Endodermal cell (in vitro differentiated cells): ENCODE results near the gene TTN. TPM values are rescaled to one million over a fixed set of nuclear protein-coding genes. Genes with fewer than 3 reads are reported as not detected.

ENCODE experiments used
- DNase-seq: peaks from one replicate; pipeline ENCODE4 v3.0.0-alpha.2; 2017
- H3K27ac ChIP-seq: 2 replicates; pipeline ENCODE4 v1.5.1; 2013; ENCODE audit warnings: mild to moderate bottlenecking, low read depth, low read length, moderate library complexity
- H3K27me3 ChIP-seq: 2 replicates; pipeline ENCODE4 v1.6.1; 2013; ENCODE audit warnings: mild to moderate bottlenecking, low read length, moderate library complexity; ENCODE audit not compliant: insufficient read depth, control insufficient read depth, poor library complexity, severe bottlenecking
- H3K36me3 ChIP-seq: 2 replicates; pipeline ENCODE4 v1.7.0; 2013; ENCODE audit warnings: mild to moderate bottlenecking, low read length, moderate library complexity; ENCODE audit not compliant: control insufficient read depth, insufficient read depth
- H3K4me1 ChIP-seq: one replicate; pipeline ENCODE4 v1.7.0; 2013; ENCODE audit warnings: low read length; ENCODE audit not compliant: control insufficient read depth, insufficient read depth
- H3K4me3 ChIP-seq: 2 replicates; pipeline ENCODE4 v1.5.1; 2013; ENCODE audit warnings: mild to moderate bottlenecking, low read length, moderate library complexity
- H3K9ac ChIP-seq: 2 replicates; pipeline ENCODE4 v1.6.1; 2013; ENCODE audit warnings: mild to moderate bottlenecking, low read length, moderate library complexity; ENCODE audit not compliant: poor library complexity, severe bottlenecking; ENCODE audit errors: extremely low read depth
- H3K9me3 ChIP-seq: 2 replicates; pipeline ENCODE4 v1.6.1; 2013; ENCODE audit warnings: mild to moderate bottlenecking, low read length, moderate library complexity; ENCODE audit not compliant: control insufficient read depth
- H3K27ac Mint-ChIP-seq: 2 replicates; pipeline ENCODE4 v1.8.0; 2020; ENCODE audit warnings: mixed read lengths
- H3K27me3 Mint-ChIP-seq: 2 replicates; pipeline ENCODE4 v1.8.0; 2021; ENCODE audit warnings: mild to moderate bottlenecking, mixed read lengths; ENCODE audit not compliant: insufficient read depth
- H3K36me3 Mint-ChIP-seq: 2 replicates; pipeline ENCODE4 v1.8.0; 2020; ENCODE audit warnings: low read depth, mixed read lengths
- H3K4me1 Mint-ChIP-seq: 2 replicates; pipeline ENCODE4 v1.8.0; 2020; ENCODE audit warnings: mixed read lengths
- H3K4me3 Mint-ChIP-seq: 2 replicates; pipeline ENCODE4 v1.8.0; 2020; ENCODE audit warnings: mild to moderate bottlenecking, moderate library complexity, mixed read lengths
- H3K9me3 Mint-ChIP-seq: 2 replicates; pipeline ENCODE4 v1.8.0; 2020; ENCODE audit warnings: mild to moderate bottlenecking, mixed read lengths
- CTCF ChIP-seq: fragments of 200-600 bp; sonication (generic); conservative IDR thresholded peaks from 2 replicates; pipeline ENCODE4 v1.5.0; 2021; ENCODE audit warnings: antibody characterized with exemption, mild to moderate bottlenecking
- WGBS, 2 experiments: methylation state at CpG; one replicate each; pipeline versions ENCODE4 v1.1.5 to v1.1.7; 2013; ENCODE audit warnings: missing lambda C conversion rate in 2 of 2, mixed read lengths in 1 of 2; ENCODE audit not compliant: insufficient coverage in 1 of 2, insufficient read length in 1 of 2; 5-methylcytosine and 5-hydroxymethylcytosine counted together
- total RNA-seq, 2 donors: library from RNA; stranded (reverse); fragmentation: NEBNext Ultra II Directional in 1 of 2; extraction: Animal tissue kit (Norgen Biotek cat#: 25700) in 1 of 2; gene quantifications; 2 replicates in 1 of 2; 3 replicates in 1 of 2; pipeline ENCODE4 v1.2.1, GENCODE V29; 2021

The TTN gene
- total RNA-seq, 2 donors from 2014 or later: 101 to 118 TPM

- H3K4me1 ChIP-seq: no peaks in the 10 kb centered on the region
- Mint-ChIP-seq H3K27ac (no peak overlapping the region), H3K27me3 (no peaks in the 10 kb centered on the region), H3K36me3 (peaks cover 74% of the 10 kb centered on the region), H3K4me1 (no peaks in the 10 kb centered on the region), H3K4me3 (no peak overlapping the region), H3K9me3 (no peaks in the 10 kb centered on the region)
- no peak overlapping the region for H3K27ac ChIP-seq
- no peak overlapping the region for H3K4me3 ChIP-seq
- H3K27me3 ChIP-seq: no peaks in the 10 kb centered on the region
- DNase-seq: no peak
- no peak overlapping the region for H3K9ac ChIP-seq
- peaks cover 98% of the 10 kb centered on the region for H3K36me3 ChIP-seq
- TF ChIP-seq CTCF: no peak
- no peaks in the 10 kb centered on the region for H3K9me3 ChIP-seq
- 93 to 98% methylated on average over 7 of the region's 7 CpGs for WGBS, 2 experiments
Measured at GRCh38 chr2:178756343-178756742, 50.9 kb downstream of the TTN start.

- Mint-ChIP-seq H3K9me3 (no peaks in the 10 kb centered on the region), H3K36me3 (peaks cover 72% of the 10 kb centered on the region), H3K27ac (no peak overlapping the region), H3K4me3 (no peak overlapping the region), H3K4me1 (no peaks in the 10 kb centered on the region), H3K27me3 (no peaks in the 10 kb centered on the region)
- Histone ChIP-seq H3K4me3 (no peak overlapping the region), H3K27ac (no peak overlapping the region), H3K9me3 (no peaks in the 10 kb centered on the region), H3K27me3 (no peaks in the 10 kb centered on the region), H3K4me1 (no peaks in the 10 kb centered on the region), H3K9ac (no peak overlapping the region), H3K36me3 (peaks cover 91% of the 10 kb centered on the region)
- TF ChIP-seq CTCF: no peak
- DNase-seq: no peak
Measured at GRCh38 chr2:178747767-178748166, 59.5 kb downstream of the TTN start.

GRCh38 chr2:178734518-178734917 is 72.7 kb downstream of the TTN start:
- H3K36me3 ChIP-seq: peaks cover 90% of the 10 kb centered on the region
- H3K27ac ChIP-seq: no peak overlapping the region
- H3K27me3 ChIP-seq: no peaks in the 10 kb centered on the region
- H3K9ac ChIP-seq: no peak overlapping the region
- no peaks in the 10 kb centered on the region for H3K4me1 Mint-ChIP-seq
- no peaks in the 10 kb centered on the region for H3K27me3 Mint-ChIP-seq
- H3K4me3 ChIP-seq: no peak overlapping the region
- no peaks in the 10 kb centered on the region for H3K4me1 ChIP-seq
- no peaks in the 10 kb centered on the region for H3K9me3 ChIP-seq
- peaks cover 79% of the 10 kb centered on the region for H3K36me3 Mint-ChIP-seq
- no peak for DNase-seq
- H3K27ac Mint-ChIP-seq: no peak overlapping the region
- no peak for TF ChIP-seq CTCF
- H3K9me3 Mint-ChIP-seq: no peaks in the 10 kb centered on the region
- 81 to 96% methylated on average over 3 to 4 of the region's 4 CpGs for whole genome bisulfite sequencing, 2 experiments
- no peak overlapping the region for H3K4me3 Mint-ChIP-seq
